ENCODE data around the gene CDO1.

The CDO1 gene

DNA sequence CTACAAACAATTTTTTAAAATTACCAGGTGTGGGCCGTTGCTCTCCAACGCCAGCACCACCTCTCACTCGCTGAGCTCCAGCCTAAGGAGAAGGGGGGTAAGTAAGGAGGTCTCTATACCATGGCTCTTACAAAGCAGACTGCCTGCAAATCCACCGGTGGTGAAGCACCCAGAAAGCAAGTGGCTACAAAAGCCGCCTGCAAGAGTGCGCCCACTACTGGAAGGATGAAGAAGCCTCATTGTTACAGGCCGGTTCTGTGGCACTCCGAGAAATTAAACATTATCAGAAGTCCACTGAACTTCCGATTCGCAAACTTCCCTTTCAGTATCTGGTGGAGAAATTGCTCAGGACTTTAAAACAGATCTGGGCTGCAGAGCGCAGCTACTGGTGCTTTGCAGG, 46.0 kb downstream of the CDO1 start:
- TF ChIP-seq, protein P1, sequence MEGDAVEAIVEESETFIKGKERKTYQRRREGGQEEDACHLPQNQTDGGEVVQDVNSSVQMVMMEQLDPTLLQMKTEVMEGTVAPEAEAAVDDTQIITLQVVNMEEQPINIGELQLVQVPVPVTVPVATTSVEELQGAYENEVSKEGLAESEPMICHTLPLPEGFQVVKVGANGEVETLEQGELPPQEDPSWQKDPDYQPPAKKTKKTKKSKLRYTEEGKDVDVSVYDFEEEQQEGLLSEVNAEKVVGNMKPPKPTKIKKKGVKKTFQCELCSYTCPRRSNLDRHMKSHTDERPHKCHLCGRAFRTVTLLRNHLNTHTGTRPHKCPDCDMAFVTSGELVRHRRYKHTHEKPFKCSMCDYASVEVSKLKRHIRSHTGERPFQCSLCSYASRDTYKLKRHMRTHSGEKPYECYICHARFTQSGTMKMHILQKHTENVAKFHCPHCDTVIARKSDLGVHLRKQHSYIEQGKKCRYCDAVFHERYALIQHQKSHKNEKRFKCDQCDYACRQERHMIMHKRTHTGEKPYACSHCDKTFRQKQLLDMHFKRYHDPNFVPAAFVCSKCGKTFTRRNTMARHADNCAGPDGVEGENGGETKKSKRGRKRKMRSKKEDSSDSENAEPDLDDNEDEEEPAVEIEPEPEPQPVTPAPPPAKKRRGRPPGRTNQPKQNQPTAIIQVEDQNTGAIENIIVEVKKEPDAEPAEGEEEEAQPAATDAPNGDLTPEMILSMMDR (IDR thresholded peaks at IDR 0.05; ENCODE audit: low read depth, low read length): peak; percentile 41
- no peak for DNase-seq (ENCODE audit: extremely low read depth, low read depth)

DNA sequence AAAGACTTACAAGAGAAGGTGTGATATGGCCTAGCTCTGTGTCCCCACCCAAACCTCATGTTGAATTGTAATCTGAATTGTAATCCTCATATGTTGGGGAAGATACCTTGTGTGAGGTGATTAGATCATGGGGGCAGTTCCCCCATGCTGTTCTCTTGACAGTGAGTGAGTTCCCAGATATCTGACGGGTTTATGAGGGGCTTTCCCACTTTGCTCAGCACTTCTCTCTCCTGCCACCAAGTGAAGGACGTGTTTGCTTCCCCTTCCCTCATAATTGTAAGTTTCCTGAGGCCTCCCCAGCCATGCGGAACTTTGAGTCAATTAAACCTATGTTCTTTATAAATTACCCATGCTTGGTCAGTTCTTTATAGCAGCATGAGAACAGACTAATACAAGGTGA, 49.0 kb downstream of the CDO1 start:
- TF ChIP-seq, protein P1 (IDR thresholded peaks at IDR 0.05; ENCODE audit: low read depth, low read length): no peak
- no peak for DNase-seq (ENCODE audit: extremely low read depth, low read depth)

DNA sequence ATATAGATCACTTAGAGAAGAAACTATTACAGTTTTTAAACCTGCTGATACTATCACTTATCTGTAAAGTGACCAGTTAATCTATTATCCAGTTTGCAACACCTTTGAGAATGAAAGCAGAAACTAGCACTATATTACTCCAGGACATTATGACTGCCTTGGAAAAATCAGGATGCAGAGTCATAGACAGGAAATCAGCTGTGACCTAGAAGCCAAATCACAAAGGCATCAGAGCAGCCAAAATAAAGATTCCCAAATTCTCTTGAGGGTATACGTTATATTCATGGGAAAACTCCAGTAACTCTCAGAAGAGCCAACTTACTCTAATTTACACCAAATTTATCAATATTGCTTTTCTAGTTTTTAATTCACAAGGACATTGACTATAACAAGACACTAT, 49.9 kb downstream of the CDO1 start:
- TF ChIP-seq, protein P1 (IDR thresholded peaks at IDR 0.05; ENCODE audit: low read depth, low read length): no peak

DNA sequence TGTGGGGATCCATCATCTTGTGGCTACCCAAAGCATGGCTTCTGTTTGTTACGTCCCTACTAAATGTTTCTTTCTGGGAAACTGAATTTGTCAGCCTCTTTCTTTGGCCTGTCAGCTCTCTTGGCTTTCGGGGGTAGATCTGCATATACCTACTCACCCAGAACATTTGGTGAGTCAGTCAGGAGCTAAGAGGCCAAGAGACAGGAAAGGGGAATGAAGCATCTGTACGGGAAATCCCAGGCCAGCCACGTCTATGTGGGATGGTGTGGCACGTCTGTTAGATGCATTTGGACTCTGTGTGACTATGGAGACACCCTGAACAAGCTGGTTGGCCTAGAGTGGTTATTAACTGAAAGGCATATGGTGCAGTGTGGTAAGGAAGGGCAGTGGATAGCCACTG, 58.1 kb downstream of the CDO1 start:
- TF ChIP-seq, protein P1 (IDR thresholded peaks at IDR 0.05; ENCODE audit: low read depth, low read length): no peak
- no peak for DNase-seq (ENCODE audit: extremely low read depth, low read depth)

More for the DNA sequence above, 49.9 kb downstream of the CDO1 start:
- no peak for DNase-seq (ENCODE audit: extremely low read depth, low read depth)

DNA sequence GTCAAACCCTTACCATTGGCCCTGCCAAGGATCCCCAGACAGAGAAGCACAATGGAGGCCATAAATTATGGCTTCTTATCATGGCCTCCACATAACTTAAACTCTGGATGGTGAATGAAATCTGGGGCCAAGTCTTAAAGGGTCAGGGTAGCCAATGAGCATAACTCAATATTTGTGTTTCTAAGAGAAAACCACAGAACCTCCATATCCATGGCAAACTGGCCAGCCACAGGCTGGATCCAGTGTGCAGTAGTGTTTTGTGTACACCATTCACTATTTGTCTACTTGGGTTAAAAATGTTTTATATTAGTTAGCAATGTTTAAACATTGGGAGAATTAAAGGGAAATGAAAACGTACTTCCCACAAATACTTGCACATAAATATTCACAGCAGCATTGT, 60.8 kb downstream of the CDO1 start:
- no peak for DNase-seq (ENCODE audit: extremely low read depth, low read depth)
- TF ChIP-seq, protein P1 (IDR thresholded peaks at IDR 0.05; ENCODE audit: low read depth, low read length): no peak
